ACHN (cell line): ENCODE results near the gene LGALS1.

Source experiments
- DNase-seq: peaks from one replicate; pipeline ENCODE4 v3.0.0-alpha.2; 2015
- in situ Hi-C: cut with HindIII; loops from 2 replicates; pipeline ENCODE4 v1.10.0; 2017; ENCODE audit warnings: low sequenced_read_pairs, low pct_ligation_motif_present, low pct_unique_long_range_greater_than_20kb

LGALS1 gene

DNA sequence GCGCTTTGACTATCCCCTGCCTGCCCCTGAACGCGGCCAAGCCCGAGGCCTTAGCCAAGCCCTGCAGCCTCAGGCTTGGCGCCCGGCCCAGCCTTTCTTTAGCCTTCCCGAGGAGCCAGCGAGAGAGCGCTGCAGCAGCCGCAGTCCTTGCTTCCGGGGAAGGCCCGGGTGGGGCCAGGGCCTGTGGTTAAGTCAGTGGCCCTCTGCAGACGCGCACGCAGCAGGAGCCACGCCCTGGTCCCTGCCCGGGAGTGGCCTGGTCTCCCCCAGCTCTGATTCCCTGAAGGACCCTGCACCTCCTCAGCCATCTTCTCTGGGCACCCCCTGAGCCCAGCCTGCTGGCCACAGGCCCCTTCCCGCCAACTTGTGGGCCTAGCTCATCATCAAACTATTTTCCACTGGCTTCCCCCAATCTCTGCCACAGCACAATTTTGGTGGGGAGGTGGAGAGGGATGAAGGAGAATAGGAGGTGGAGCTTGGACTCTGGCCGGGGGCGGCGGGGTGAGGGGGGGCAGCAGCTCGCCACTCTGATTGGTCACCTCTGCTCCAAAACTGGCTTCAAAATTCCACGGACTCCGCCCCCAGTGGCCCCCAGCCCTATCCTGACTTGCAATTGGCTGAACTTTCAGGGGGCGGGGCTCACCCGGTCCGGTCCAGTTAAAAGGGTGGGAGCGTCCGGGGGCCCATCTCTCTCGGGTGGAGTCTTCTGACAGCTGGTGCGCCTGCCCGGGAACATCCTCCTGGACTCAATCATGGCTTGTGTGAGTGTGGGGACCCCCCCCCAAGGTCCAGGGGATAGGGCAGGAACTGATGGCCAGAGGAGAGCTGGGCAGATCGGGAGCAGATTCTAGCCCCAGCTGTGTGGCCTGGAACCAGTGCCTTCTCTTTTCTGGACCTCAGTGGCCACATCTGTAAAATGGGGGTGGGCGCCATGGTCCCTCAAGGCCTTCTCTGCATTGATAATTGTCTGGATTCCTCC lies at the start of gene LGALS1:
TSS of gene LGALS1 (plus strand) at position 686 of the 979 bp plus-strand sequence. CDS start at position 753, 67 bp downstream.
- DNase-seq, result peak; percentile 85
- in situ Hi-C loops, result no loop called here

DNA sequence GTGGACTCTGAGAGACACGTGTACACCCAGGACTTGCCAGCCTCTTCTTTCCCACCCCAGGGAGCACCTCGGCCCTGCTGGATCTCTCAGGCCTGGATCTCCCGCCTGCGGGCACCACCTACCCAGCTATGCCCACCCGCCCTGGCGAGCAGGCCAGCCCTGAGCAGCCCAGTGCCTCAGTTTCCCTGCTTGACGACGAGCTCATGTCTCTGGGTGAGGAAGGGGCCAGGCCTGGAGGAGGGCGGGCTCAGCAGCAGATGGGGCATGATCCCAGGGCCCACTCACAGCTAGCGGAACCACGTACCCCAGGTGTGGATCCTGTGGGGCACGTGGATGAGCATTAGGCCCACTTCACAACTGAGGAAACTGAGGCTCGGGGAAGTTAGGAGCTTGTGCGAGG lies 49.7 kb upstream of the LGALS1 start:
- DNase-seq, result no peak
- in situ Hi-C loops, result no loop called here

DNA sequence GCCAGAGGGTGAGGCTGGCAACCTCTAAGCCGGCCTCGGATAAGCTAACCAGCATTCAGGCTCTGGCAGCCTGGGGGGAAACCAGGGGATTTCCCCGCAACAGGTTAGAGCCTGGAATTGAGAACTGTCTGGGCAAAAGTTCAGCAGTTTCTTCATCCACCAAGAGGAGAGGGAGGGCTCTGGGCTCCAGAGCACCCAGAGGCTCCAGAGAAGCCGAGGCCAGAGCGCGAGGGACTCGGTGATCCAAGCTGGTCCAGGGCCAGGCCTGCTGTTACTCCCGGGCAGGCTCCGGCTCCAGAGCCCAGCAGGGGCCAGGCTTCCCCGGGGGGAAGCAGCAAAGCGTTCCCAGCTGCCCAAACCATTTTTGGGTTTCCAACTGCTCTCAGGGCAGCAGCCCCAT lies 49.3 kb upstream of the LGALS1 start:
- in situ Hi-C loops, result no loop called here

DNA sequence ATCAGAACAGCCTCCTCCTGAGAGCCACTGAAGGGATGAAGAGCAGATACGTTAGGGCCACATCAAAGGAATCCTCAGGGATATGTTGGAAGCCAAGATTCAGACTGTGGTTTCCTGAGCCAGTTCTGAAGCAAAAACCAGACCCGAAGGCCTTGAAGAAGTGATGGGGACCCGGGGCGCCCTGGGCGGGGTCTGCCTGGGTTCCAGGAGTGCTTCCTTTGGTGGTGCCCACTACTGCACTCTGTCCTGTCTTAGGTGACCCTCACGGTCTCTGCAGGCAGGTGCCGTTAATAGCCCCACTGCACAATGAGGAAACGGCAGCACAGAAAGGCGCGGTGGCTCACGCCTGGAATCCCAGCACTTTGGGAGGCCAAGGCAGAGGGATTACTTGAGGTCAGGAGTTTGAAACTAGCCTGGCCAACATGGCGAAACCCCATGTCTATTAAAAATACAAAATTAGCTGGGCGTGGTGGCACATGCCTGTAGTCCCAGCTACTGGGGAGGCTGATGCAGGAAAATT lies 48.8 kb upstream of the LGALS1 start:
- in situ Hi-C loops, result no loop called here
- DNase-seq, result no peak

More for the DNA sequence above, 49.3 kb upstream of the LGALS1 start:
- DNase-seq, result no peak

DNA sequence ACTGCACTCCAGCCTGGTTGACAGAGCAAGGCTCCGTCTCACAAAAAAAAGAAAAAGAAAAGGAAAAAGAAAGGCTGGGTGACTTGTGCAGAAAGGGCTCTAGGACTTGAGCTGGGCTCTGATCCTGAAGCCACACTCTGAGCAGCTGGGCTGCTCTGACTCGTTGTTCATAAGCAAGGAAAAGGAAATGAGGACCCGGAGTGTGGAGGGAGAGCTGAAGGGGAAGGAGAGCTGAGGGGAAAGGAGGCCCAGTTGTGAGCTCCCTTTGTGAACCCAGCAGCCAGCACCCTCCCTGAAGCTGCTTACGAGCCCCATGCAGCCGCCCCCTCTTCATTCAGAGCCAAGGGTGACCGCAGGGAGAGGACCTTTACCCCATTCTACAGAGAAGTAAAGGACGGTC lies 48.3 kb upstream of the LGALS1 start:
- DNase-seq, result no peak
- in situ Hi-C loops, result no loop called here

DNA sequence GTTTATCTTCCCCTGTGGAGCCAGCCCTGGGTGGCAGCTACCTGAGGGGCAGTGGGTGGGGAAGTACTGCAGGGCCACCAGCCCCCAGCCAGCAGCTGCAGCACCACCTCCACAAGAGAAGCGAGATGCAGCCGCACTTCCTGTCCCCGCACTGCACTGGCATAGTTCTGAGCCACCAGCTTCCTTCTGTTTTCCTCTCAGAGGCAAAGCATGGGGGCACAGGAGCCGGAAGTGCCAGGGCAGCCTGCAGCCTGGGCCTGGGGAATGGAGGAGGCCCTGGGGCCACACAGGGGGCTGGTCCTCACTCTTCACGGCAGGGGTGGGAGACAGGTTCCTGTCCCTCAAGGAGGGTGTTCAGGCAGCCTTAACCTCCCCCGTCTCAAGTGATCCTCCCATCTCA lies 47.9 kb upstream of the LGALS1 start:
- in situ Hi-C loops, result no loop called here

DNA sequence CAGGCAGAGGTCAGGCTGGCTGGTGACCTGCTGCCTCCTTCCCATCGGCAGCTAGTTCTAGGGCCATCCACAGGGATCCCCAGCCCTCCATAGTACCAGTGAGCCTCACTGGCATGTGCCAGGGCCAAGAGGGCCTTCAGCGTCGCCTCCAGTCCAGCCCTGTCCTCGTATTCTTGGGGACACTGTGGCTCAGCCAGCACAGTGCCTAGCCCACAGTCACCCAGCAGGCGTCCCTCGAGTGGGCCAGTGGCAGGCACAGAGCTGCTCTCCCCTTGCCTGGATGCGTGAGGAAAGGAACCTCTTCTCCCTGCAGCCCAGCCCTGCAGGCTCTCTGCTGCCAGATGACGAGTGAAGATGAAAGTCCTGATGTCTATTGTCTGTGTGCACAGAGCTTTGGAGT lies 46.6 kb upstream of the LGALS1 start:
- in situ Hi-C loops, result no loop called here
- DNase-seq, result no peak

More for the DNA sequence above, 47.9 kb upstream of the LGALS1 start:
- no peak for DNase-seq

DNA sequence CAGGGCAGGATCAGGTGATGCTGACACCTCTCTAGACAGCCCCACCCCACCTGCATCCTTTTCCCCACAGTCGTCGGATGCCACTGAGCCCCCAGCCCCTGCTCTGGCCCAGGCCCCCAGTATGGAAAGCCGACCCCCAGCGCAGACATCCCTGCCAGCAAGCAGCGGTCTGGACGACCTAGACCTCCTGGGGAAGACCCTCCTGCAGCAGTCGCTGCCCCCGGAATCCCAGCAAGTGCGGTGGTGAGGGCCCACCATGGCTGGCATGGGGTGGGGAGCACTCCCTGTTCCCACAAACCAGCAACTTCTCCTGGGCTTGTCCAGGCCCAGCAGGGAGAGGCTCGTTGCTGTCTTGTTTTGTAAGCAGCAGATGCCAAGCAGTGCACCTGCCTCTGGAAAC lies 45.5 kb upstream of the LGALS1 start:
- in situ Hi-C loops, result no loop called here
- no peak for DNase-seq

DNA sequence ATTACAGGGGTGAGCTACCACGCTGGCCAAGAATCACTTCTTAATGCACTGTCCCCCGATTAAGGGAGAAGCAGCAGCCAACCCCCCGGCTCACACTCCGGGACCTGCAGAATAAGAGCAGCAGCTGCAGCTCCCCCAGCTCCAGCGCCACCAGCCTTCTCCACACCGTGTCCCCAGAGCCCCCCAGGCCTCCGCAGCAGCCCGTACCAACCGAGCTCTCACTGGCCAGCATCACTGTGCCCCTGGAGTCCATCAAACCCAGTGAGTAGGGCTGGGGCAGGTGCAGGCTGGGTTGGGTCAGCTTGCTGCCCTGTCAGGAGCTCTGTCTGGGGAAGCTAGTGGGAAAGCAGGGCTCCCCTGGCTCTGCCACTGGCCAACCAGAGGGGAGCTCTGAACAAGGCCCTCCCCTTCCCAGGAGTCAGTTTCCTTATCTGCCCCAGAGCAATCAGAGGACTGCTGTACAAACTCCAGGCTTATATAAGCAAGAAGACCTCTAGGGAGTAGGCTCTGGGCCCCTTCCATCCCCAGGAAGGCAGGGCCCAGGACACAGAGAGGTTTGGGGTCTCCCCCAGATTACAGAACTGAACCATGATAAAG lies 44.5 kb upstream of the LGALS1 start:
- in situ Hi-C loops, result no loop called here
- DNase-seq, result no peak

DNA sequence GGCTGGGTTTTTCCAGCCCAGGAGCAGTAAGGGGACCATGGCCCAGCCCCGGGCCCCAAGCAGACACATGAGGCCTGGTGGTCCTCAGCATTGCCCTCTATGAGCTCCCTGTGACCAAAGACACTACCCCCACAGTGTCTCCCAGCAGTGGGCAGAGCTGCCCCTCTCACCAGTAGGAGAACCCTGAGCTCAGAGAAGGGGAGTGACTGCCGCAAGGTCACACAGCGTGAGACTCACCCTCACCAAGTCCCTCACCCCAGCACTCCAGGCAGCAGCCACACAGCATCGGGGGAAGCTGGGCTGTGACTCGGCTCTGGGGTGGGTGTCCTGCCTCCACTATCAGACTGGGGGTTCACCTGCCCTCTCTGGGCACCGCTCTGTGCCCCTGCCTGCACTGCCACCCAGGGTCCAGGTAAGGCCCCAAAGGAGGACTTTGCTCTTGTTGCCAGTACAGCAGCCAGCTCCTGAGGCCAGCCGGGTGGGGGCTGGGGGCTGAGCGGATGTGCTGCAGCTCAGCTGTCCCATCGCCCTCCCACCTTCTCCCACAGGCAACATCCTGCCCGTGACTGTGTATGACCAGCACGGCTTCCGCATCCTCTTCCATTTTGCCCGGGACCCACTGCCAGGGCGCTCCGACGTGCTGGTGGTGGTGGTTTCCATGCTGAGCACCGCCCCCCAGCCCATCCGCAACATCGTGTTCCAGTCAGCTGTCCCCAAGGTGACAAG lies 43.8 kb upstream of the LGALS1 start:
- in situ Hi-C loops, result no loop called here
- DNase-seq, result no peak

DNA sequence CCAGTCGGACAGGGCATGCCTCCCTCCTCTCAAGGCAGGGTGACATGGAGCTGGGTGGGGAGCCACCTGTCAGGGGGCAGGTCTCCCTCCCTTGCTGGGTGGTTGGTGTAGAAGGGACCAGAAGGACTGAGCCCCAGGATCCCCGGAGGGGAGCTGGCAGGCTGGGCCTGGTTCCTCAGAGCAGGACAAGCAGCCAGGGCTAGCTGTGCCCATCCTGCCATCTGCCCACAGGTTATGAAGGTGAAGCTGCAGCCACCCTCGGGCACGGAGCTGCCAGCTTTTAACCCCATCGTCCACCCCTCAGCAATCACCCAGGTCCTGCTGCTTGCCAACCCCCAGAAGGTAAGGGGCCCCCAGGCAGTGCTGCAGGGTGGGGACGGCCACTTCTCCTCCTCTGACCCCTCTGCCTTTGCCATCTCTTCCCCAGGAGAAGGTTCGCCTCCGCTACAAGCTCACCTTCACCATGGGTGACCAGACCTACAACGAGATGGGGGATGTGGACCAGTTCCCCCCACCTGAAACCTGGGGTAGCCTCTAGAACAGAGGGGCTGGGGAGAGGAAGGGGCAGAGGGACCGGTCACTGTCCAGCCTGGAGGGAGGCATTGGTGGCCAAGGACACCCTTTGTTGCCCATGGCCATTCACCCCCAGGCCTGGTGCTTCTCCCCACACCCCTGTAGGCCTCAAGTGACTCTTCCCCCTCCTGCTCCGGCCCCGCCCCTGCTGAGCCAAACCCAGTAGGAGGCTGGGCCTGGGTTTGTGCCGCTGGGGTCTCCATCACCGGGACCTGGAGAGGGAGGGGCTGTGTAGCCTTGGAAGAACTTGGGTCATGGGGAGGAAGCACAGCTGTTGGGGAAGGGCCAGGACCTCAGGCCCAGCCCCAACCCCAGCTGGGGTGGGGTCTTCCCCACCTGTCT lies 43.0 kb upstream of the LGALS1 start:
- in situ Hi-C loops, result no loop called here
- no peak for DNase-seq

DNA sequence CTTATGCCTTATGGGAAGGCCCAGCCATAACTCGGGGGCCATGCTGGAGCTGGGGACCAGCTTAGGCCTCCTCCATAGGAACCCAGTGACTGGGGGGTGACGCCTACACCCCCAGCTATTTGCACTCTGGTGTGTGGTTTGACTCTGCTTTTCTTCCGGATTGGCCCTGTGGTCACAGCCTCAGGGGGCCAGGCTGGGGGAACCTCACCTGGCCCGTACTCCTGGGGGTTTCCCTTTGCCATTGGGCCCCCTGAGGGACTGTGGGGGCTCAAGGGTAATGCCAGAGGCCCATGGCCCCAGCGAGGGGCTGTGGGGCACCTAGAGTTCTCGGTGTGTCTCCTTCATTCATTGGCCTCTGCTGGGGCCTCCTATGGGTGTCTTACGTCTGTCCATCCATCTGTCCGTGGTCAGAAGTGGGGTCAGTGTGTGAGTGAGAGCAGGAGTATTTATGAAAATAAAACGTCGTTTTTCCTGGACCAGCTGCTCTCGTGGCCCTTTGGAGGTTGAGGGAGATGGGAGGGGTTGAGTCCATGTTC lies 42.3 kb upstream of the LGALS1 start:
- in situ Hi-C loops, result no loop called here

DNA sequence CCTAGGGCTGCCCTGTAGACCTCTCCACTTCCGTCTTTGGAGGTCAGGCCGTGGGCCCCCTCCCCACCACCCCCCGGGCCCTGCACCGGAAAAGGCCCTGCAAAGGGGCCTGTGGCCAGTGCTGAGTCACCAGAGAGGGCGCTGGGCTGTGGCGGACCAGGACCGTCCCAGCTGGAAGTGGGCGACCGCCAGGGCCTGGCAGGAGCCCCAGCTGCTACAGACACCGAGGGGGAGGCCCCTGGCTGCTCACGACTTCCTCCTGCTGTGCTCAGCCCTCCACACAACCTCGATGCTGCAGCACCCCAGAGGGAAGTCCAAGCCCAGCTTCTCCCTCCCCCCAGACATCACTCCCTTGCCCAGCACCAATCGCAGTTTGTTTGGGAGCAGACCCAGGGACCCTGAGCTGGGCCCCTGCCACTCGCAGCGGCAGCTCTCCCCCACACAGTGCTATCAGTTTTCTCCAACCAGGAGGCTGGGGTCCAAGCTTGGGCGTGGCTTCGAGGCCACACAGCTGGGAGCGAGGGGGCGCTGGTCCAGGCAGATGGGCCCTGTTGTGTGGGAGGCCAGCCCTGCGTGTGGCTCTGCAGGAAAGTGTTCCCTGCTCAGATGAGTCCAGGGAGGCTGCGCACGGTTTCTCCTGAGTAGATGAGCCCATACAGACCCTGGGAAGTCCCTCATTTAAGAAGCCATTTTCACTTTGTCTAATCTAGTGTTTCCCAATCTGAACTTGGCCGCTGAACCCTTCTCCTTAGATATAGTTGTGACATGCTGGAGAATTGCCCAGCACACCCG lies 41.6 kb upstream of the LGALS1 start:
- DNase-seq, result peak; percentile 68
- in situ Hi-C loops, result no loop called here

More for the DNA sequence above, 42.3 kb upstream of the LGALS1 start:
- DNase-seq, result no peak

DNA sequence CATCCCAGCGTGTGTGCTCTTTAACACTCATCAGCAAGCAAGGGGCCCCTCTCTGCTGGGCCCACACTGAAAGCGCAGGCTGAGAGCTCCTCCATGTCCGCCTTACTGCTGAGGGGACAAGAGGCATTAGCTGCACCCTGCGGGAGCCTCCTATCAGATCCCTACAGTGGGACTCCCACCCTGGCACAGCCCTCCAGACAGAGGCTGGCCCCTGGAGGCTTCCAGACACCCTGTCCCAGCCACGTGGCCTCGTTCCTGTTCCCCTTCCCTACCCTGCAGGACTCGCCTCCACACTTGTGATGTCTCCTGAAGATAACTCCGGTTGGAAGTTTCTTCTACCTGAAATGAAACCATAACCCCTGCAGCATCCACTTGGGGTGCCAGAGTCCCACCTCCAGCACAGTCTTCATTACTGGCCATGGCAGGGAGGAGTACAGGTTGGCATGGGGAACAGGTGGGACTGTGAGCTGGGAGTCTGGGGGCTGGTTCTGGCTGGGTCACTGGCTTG lies 41.0 kb upstream of the LGALS1 start:
- DNase-seq, result no peak
- in situ Hi-C loops, result no loop called here

DNA sequence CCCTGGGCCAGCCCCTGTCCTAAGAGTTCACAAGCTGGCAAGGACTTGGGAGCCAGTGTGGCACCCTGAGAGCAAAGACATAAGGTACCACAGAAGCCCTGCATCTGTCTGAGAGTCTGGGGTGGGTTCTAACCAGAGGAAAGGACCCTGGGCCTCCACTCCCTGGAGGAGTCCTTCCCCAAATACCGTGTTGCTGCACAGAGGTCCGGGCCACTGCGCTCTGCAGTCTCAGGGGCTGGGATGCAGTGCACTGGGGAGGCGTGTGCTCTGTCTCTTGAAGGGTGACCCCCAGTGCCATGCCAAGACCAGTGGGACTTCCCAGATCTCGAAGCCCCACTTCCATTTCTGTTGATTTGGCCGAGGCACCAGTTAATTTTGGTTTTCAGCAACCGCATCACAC lies 40.3 kb upstream of the LGALS1 start:
- no peak for DNase-seq
- in situ Hi-C loops, result no loop called here

DNA sequence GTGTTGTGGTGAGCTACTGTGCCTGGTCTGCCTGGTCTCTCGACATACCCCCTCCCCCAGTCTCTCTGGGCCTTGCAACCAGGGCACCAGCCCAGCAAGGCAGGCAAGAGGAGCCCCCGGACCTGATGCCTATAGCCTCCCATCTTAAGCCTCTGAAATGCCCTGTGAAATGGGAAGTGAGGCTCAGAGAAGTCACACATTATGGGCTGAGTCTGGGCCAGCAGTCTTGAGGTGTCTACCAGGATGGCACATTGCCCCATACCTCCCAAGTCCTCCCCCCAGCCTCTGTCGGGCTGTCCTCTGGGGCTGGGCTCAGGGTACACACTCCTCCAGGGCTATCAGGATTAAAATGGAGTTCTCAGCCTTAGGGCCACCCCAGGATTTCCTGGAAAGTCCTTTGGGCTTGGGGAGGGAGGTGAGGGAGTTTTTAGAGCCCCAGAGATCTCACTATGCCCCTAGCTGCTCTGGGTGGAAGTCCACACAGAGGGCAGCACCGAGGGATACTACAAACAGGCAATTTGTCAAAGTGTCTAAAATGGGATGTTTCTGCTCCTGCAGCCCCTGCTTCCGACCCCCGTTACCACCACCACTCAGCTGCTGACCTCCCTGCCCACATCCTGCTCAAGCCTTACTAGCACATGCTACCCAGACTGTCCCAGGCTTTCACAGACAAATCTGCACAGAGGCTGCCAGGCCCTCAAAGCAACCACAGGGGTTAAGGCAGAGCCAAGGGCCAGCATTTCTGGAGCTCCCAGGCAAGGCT lies 39.1 kb upstream of the LGALS1 start:
- in situ Hi-C loops, result no loop called here
- peak; percentile 54 for DNase-seq
